Tibial nerve (tissue), 4 donors: ENCODE results near the gene AGPAT2. TPM values are rescaled to one million over a fixed set of nuclear protein-coding genes. Genes with fewer than 3 reads are reported as not detected.

Source experiments
- DNase-seq, 2 donors: peaks; one replicate each; pipeline ENCODE4 v3.0.0-alpha.2; 2019; ENCODE audit warnings: low spot score in 2 of 2
- H3K27ac ChIP-seq, 4 donors: fragments of 200-600 bp; sonication (generic) in 3 of 4; one replicate each; pipeline ENCODE4 v1.5.1; 2017 to 2019; ENCODE audit warnings: mild to moderate bottlenecking in 1 of 4
- H3K27me3 ChIP-seq, 2 donors: fragments of 200-600 bp; sonication (generic) in 1 of 2; one replicate each; pipeline versions ENCODE4 v1.5.1 to v1.6.0; 2017 to 2019
- H3K36me3 ChIP-seq, 3 donors: fragments of 200-600 bp; sonication (generic); one replicate each; pipeline ENCODE4 v1.5.1; 2018 to 2019
- H3K4me1 ChIP-seq, 4 donors: fragments of 200-600 bp; sonication (generic) in 3 of 4; one replicate each; pipeline ENCODE4 v1.5.1; 2017 to 2019
- H3K4me3 ChIP-seq, 4 donors: fragments of 200-600 bp; sonication (generic) in 3 of 4; one replicate each; pipeline ENCODE4 v1.5.1; 2017 to 2019; ENCODE audit warnings: mild to moderate bottlenecking in 1 of 4, moderate library complexity in 1 of 4
- H3K9me3 ChIP-seq, 4 donors: fragments of 200-600 bp; sonication (generic) in 3 of 4; one replicate each; pipeline ENCODE4 v1.5.1; 2017 to 2019
- CTCF ChIP-seq, 5 experiments: fragments of 200-600 bp in 3 of 5; fragments of 450-650 bp in 2 of 5; sonication (generic) in 3 of 5; IDR thresholded peaks; one replicate each; pipeline ENCODE4 v1.5.1; 2016 to 2019; ENCODE audit warnings: antibody characterized with exemption in 5 of 5, mild to moderate bottlenecking in 3 of 5, moderate library complexity in 2 of 5
- EP300 ChIP-seq, 2 donors: sonication (generic); formaldehyde crosslinking; IDR thresholded peaks; one replicate each; pipeline ENCODE4 v1.6.1; 2017; ENCODE audit warnings: antibody characterized with exemption in 2 of 2, mild to moderate bottlenecking in 1 of 2
- POLR2A ChIP-seq, 2 donors: fragments of 450-650 bp; IDR thresholded peaks; one replicate each; pipeline ENCODE4 v1.6.1; 2017; ENCODE audit warnings: antibody characterized with exemption in 2 of 2, mild to moderate bottlenecking in 2 of 2, moderate library complexity in 2 of 2
- WGBS, 2 donors: methylation state at CpG; one replicate each; pipeline ENCODE4 v1.1.5; 2018; 5-methylcytosine and 5-hydroxymethylcytosine counted together
- total RNA-seq, 4 donors: library from RNA; depleted of rRNA; stranded (reverse); fragments of >200 nt; gene quantifications; one replicate each; pipeline ENCODE4 v1.1.0, GENCODE V29; 2016

Gene AGPAT2
- total RNA-seq, 4 donors from 2014 or later = 79.6 to 292 (median 151) TPM

DNA sequence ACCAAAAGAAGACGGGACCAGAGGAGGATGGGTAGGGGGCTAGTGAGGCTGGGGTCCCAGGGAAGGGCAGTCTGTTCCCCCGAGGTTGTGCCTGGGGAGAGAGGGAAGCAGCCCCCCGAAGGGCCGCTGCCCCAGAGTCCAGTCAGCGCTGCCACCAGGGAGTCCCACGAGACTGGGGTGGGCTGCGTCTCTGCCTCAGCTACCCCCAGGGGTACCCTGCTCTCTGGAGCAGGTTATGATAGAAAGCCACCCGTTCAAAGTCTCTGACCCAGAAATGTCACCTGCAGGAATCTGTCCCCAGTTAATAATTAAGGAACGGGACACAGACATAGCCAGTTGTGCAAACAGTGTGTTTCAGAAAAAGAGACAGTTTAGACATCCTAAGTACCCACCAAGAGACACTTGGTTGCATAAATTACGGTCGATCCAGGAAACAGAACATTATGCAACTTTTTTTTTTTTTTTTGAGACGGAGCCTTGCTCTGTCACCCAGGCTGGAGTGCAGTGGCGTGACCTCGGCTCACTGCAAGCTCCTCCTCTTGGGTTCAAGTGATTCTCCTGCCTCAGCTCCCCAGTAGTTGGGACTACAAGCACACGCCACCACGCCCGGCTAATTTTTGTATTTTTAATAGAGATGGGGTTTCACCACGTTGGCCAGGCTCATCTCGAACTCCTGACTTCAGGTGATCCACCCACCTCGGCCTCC lies 10.7 kb upstream of the AGPAT2 start:
- Histone ChIP-seq H3K36me3 (no peaks in the 10 kb centered on the region), H3K4me1 (peaks cover 0 to 25% (median 2%) of the 10 kb centered on the region in 4 donors), H3K4me3 (no peak overlapping the region), H3K27ac (peak overlapping the region in 1 of 4 donors; percentile 11), H3K27me3 (peaks cover 0 to 38% of the 10 kb centered on the region in 2 donors), H3K9me3 (no peaks in the 10 kb centered on the region)
- 58 to 67% methylated on average over 19 to 20 of the region's 20 CpGs for WGBS, 2 donors
- no peak for TF ChIP-seq CTCF (IDR thresholded peaks at IDR 0.05)
- no peak for TF ChIP-seq EP300 (IDR thresholded peaks at IDR 0.05)
- no peak for TF ChIP-seq POLR2A (IDR thresholded peaks at IDR 0.05)
- DNase-seq = no peak

GRCh38 chr9:136697146-136697820 lies 10.0 kb upstream of the AGPAT2 start:
- no peaks in the 10 kb centered on the region for H3K36me3 ChIP-seq
- no peak overlapping the region for H3K4me3 ChIP-seq
- H3K27me3 ChIP-seq = peaks cover 0 to 38% of the 10 kb centered on the region in 2 donors
- H3K27ac ChIP-seq = peak overlapping the region in 1 of 4 donors; percentile 11
- TF ChIP-seq CTCF (IDR thresholded peaks at IDR 0.05) (no peak), POLR2A (IDR thresholded peaks at IDR 0.05) (no peak), EP300 (IDR thresholded peaks at IDR 0.05) (no peak)
- 34 to 37% methylated on average over 23 of the region's 23 CpGs for WGBS, 2 donors
- H3K4me1 ChIP-seq = peaks cover 0 to 25% (median 2%) of the 10 kb centered on the region in 4 donors
- no peaks in the 10 kb centered on the region for H3K9me3 ChIP-seq
- no peak for DNase-seq

GRCh38 chr9:136696502-136696901 lies 9.2 kb upstream of the AGPAT2 start:
- Histone ChIP-seq H3K36me3 (no peaks in the 10 kb centered on the region), H3K27ac (no peak overlapping the region), H3K27me3 (peaks cover 0 to 33% of the 10 kb centered on the region in 2 donors), H3K4me1 (peaks cover 0 to 25% (median 2%) of the 10 kb centered on the region in 4 donors), H3K9me3 (no peaks in the 10 kb centered on the region), H3K4me3 (no peak overlapping the region)
- DNase-seq = no peak
- 61 to 80% methylated on average over 4 to 9 of the region's 9 CpGs for WGBS, 2 donors
- TF ChIP-seq CTCF (IDR thresholded peaks at IDR 0.05) (no peak), POLR2A (IDR thresholded peaks at IDR 0.05) (no peak), EP300 (IDR thresholded peaks at IDR 0.05) (no peak)

- H3K9me3 ChIP-seq = no peaks in the 10 kb centered on the region
- H3K27ac ChIP-seq = no peak overlapping the region
These were observed 8.7 kb upstream of the AGPAT2 start for GRCh38 chr9:136695955-136696354.

More at GRCh38 chr9:136695955-136696354, 8.7 kb upstream of the AGPAT2 start:
- Histone ChIP-seq H3K4me3 (no peak overlapping the region), H3K27me3 (peaks cover 0 to 28% of the 10 kb centered on the region in 2 donors), H3K36me3 (no peaks in the 10 kb centered on the region), H3K4me1 (peaks cover 0 to 29% (median 2%) of the 10 kb centered on the region in 4 donors)
- no peak for TF ChIP-seq CTCF (IDR thresholded peaks at IDR 0.05)
- TF ChIP-seq POLR2A (IDR thresholded peaks at IDR 0.05) = no peak
- no peak for TF ChIP-seq EP300 (IDR thresholded peaks at IDR 0.05)
- 84 to 87% methylated on average over 8 to 23 of the region's 23 CpGs for WGBS, 2 donors
- no peak for DNase-seq
